DND-41 (cell line): ENCODE measurements around the gene FOXD1.

Source experiments
- ATAC-seq: fragments of 200-7000 bp; cut with Tn5 transposase; 3 replicates; pipeline ENCODE4 v1.9.1; 2021; ENCODE audit warnings: low read depth; ENCODE audit not compliant: insufficient read depth
- DNase-seq: peaks from one replicate; pipeline ENCODE4 v3.0.0-alpha.2; 2020
- H2AFZ ChIP-seq: 2 replicates; pipeline ENCODE4 v1.6.0; 2012; ENCODE audit warnings: low read depth, low read length
- H3K27ac ChIP-seq: 2 replicates; pipeline ENCODE4 v1.5.1; 2012; ENCODE audit warnings: low read length, inconsistent platforms
- H3K27me3 ChIP-seq: fragments of 200-600 bp; sonication (generic); 2 replicates; pipeline ENCODE4 v1.6.0; 2012; ENCODE audit warnings: low read length, mild to moderate bottlenecking, inconsistent platforms; ENCODE audit not compliant: insufficient read depth, poor library complexity
- H3K36me3 ChIP-seq: 2 replicates; pipeline ENCODE4 v1.5.1; 2012; ENCODE audit warnings: low read length, inconsistent platforms; ENCODE audit not compliant: insufficient read depth
- H3K4me1 ChIP-seq: 2 replicates; pipeline ENCODE4 v1.5.1; 2012; ENCODE audit warnings: mild to moderate bottlenecking, low read length; ENCODE audit not compliant: insufficient read depth
- H3K4me2 ChIP-seq: 2 replicates; pipeline ENCODE4 v1.6.0; 2012; ENCODE audit warnings: mild to moderate bottlenecking, moderate library complexity, low read length, inconsistent platforms; ENCODE audit not compliant: insufficient read depth
- H3K4me3 ChIP-seq, 2 experiments: fragments of 200-600 bp in 1 of 2; shearing (Covaris generic) in 1 of 2; 2 replicates each; pipeline ENCODE4 v1.5.1; 2012 to 2016; ENCODE audit warnings: inconsistent platforms in 2 of 2, low read length in 2 of 2, mild to moderate bottlenecking in 2 of 2, low read depth in 1 of 2, moderate library complexity in 1 of 2
- H3K79me2 ChIP-seq: 2 replicates; pipeline ENCODE4 v1.6.0; 2012; ENCODE audit warnings: low read length, inconsistent platforms; ENCODE audit not compliant: insufficient read depth
- H3K9ac ChIP-seq: 2 replicates; pipeline ENCODE4 v1.6.0; 2012; ENCODE audit warnings: low read depth, mild to moderate bottlenecking, inconsistent platforms, low read length, moderate library complexity
- H3K9me3 ChIP-seq: 2 replicates; pipeline ENCODE4 v1.5.1; 2012; ENCODE audit warnings: low read length, moderate library complexity, mild to moderate bottlenecking, inconsistent platforms; ENCODE audit not compliant: insufficient read depth, severe bottlenecking
- H4K20me1 ChIP-seq: 2 replicates; pipeline ENCODE4 v1.6.0; 2012; ENCODE audit warnings: low read length; ENCODE audit not compliant: insufficient read depth
- CTCF ChIP-seq: IDR thresholded peaks from 2 replicates; pipeline ENCODE4 v1.5.1; 2012; ENCODE audit warnings: borderline replicate concordance, low read length, moderate library complexity, mild to moderate bottlenecking; ENCODE audit not compliant: poor library complexity, severe bottlenecking; ENCODE audit errors: extremely low read depth
- EZH2 ChIP-seq: IDR thresholded peaks from 3 replicates; pipeline ENCODE4 v1.6.1; 2012; ENCODE audit warnings: borderline replicate concordance, low read depth, mild to moderate bottlenecking, moderate library complexity, low read length, inconsistent platforms; ENCODE audit not compliant: severe bottlenecking

Gene FOXD1

GRCh38 chr5:73437101-73437776 is 11.3 kb downstream of the FOXD1 start:
- no peaks in the 10 kb centered on the region for H3K79me2 ChIP-seq
- peaks cover 14% of the 10 kb centered on the region for H3K27me3 ChIP-seq
- no peak for TF ChIP-seq CTCF
- no peak for TF ChIP-seq EZH2
- no peaks in the 10 kb centered on the region for H4K20me1 ChIP-seq
- no peaks in the 10 kb centered on the region for H3K4me1 ChIP-seq
- no peak overlapping the region for H2AFZ ChIP-seq
- no peak overlapping the region for H3K27ac ChIP-seq
- no peak overlapping the region for H3K4me2 ChIP-seq
- DNase-seq: no peak
- ATAC-seq: no peak
- H3K9me3 ChIP-seq: no peaks in the 10 kb centered on the region
- H3K9ac ChIP-seq: no peak overlapping the region
- no peaks in the 10 kb centered on the region for H3K36me3 ChIP-seq
- H3K4me3 ChIP-seq: no peak overlapping the region

GRCh38 chr5:73436535-73437100 is 12.0 kb downstream of the FOXD1 start:
- H3K4me2 ChIP-seq: no peak overlapping the region
- no peak for DNase-seq

GRCh38 chr5:73435759-73436534 is 12.6 kb downstream of the FOXD1 start:
- TF ChIP-seq CTCF (no peak), EZH2 (no peak)
- Histone ChIP-seq H3K79me2 (no peaks in the 10 kb centered on the region), H2AFZ (no peak overlapping the region), H3K4me2 (no peak overlapping the region), H3K4me1 (no peaks in the 10 kb centered on the region), H3K27ac (no peak overlapping the region), H3K9me3 (no peaks in the 10 kb centered on the region), H4K20me1 (no peaks in the 10 kb centered on the region), H3K4me3 (no peak overlapping the region), H3K9ac (no peak overlapping the region), H3K36me3 (no peaks in the 10 kb centered on the region), H3K27me3 (peaks cover 7% of the 10 kb centered on the region)
- ATAC-seq: no peak
- DNase-seq: no peak

More at GRCh38 chr5:73436535-73437100, 12.0 kb downstream of the FOXD1 start:
- TF ChIP-seq CTCF: no peak
- H3K27me3 ChIP-seq: peaks cover 9% of the 10 kb centered on the region
- no peaks in the 10 kb centered on the region for H3K4me1 ChIP-seq
- no peak for ATAC-seq
- no peaks in the 10 kb centered on the region for H3K79me2 ChIP-seq
- H3K9ac ChIP-seq: no peak overlapping the region
- H3K36me3 ChIP-seq: no peaks in the 10 kb centered on the region
- H4K20me1 ChIP-seq: no peaks in the 10 kb centered on the region
- no peak overlapping the region for H3K4me3 ChIP-seq
- no peak overlapping the region for H2AFZ ChIP-seq
- no peak overlapping the region for H3K27ac ChIP-seq
- H3K9me3 ChIP-seq: no peaks in the 10 kb centered on the region
